H9 (cell line): Measurements from ENCODE around the gene CCBE1. TPM values are rescaled to one million over a fixed set of nuclear protein-coding genes. Genes with fewer than 3 reads are reported as not detected.

Experiments
- DNase-seq: peaks from one replicate; pipeline ENCODE4 v3.0.0-alpha.2; 2017
- H2AFZ ChIP-seq: one replicate; pipeline ENCODE4 v1.6.1; 2013; ENCODE audit warnings: mild to moderate bottlenecking, low read length, control low read depth, moderate library complexity
- H2AK5ac ChIP-seq: 2 replicates; pipeline ENCODE4 v1.6.1; 2013; ENCODE audit warnings: low read length, control low read depth, mixed read lengths; ENCODE audit not compliant: insufficient read length
- H2BK120ac ChIP-seq: one replicate; pipeline ENCODE4 v1.6.1; 2013; ENCODE audit warnings: low read depth, mild to moderate bottlenecking, low read length, control low read depth, inconsistent platforms; ENCODE audit not compliant: poor library complexity, severe bottlenecking
- H2BK12ac ChIP-seq: 2 replicates; pipeline ENCODE4 v1.6.1; 2013; ENCODE audit warnings: low read length, control low read depth, mixed read lengths, low read depth; ENCODE audit not compliant: insufficient read length
- H2BK15ac ChIP-seq: 2 replicates; pipeline ENCODE4 v1.6.1; 2013; ENCODE audit warnings: low read depth, low read length, control low read depth
- H2BK20ac ChIP-seq: one replicate; pipeline ENCODE4 v1.6.1; 2013; ENCODE audit warnings: low read depth, mild to moderate bottlenecking, low read length, control low read depth, inconsistent platforms; ENCODE audit not compliant: poor library complexity, severe bottlenecking
- H2BK5ac ChIP-seq: 2 replicates; pipeline ENCODE4 v1.6.1; 2013; ENCODE audit warnings: low read length, control low read depth, mixed read lengths; ENCODE audit not compliant: insufficient read length
- H3K14ac ChIP-seq: 2 replicates; pipeline ENCODE4 v1.6.1; 2013; ENCODE audit warnings: low read length, control low read depth; ENCODE audit not compliant: insufficient read depth
- H3K18ac ChIP-seq: 2 replicates; pipeline ENCODE4 v1.6.1; 2013; ENCODE audit warnings: low read depth, mild to moderate bottlenecking, mixed read lengths, low read length, control low read depth; ENCODE audit not compliant: insufficient read length
- H3K23ac ChIP-seq: 2 replicates; pipeline ENCODE4 v1.6.1; 2013; ENCODE audit warnings: low read length, control low read depth, mixed read lengths, low read depth; ENCODE audit not compliant: insufficient read length
- H3K23me2 ChIP-seq: 2 replicates; pipeline ENCODE4 v1.6.1; 2013; ENCODE audit warnings: low read depth, mild to moderate bottlenecking, mixed read lengths, low read length, control low read depth; ENCODE audit not compliant: insufficient read length, poor library complexity, severe bottlenecking
- H3K27ac ChIP-seq: 2 replicates; pipeline ENCODE4 v1.5.1; 2013; ENCODE audit warnings: low read length, control low read depth, mixed read lengths, low read depth; ENCODE audit not compliant: insufficient read length
- H3K27me3 ChIP-seq: 2 replicates; pipeline ENCODE4 v1.6.1; 2013; ENCODE audit warnings: low read length, control low read depth, inconsistent platforms; ENCODE audit not compliant: insufficient read depth
- H3K4ac ChIP-seq: 2 replicates; pipeline ENCODE4 v1.6.1; 2013; ENCODE audit warnings: low read depth, mild to moderate bottlenecking, control low read depth, inconsistent platforms, low read length, moderate library complexity
- H3K4me1 ChIP-seq: 2 replicates; pipeline ENCODE4 v1.6.1; 2013; ENCODE audit warnings: low read length, control low read depth, inconsistent platforms; ENCODE audit not compliant: insufficient read depth
- H3K4me2 ChIP-seq: 2 replicates; pipeline ENCODE4 v1.6.1; 2013; ENCODE audit warnings: low read length, control low read depth, mixed read lengths; ENCODE audit not compliant: insufficient read length, insufficient read depth
- H3K56ac ChIP-seq: 2 replicates; pipeline ENCODE4 v1.6.1; 2013; ENCODE audit warnings: low read depth, mild to moderate bottlenecking, mixed read lengths, low read length, control low read depth; ENCODE audit not compliant: insufficient read length
- H3K79me1 ChIP-seq: 2 replicates; pipeline ENCODE4 v1.6.1; 2013; ENCODE audit warnings: low read depth, mild to moderate bottlenecking, moderate library complexity, low read length, control low read depth, inconsistent platforms; ENCODE audit not compliant: insufficient read depth, poor library complexity, severe bottlenecking
- H3K79me2 ChIP-seq: 2 replicates; pipeline ENCODE4 v1.6.1; 2013; ENCODE audit warnings: low read length, control low read depth, inconsistent platforms; ENCODE audit not compliant: insufficient read depth
- H3K9ac ChIP-seq: 2 replicates; pipeline ENCODE4 v1.6.1; 2013; ENCODE audit warnings: low read length, control low read depth, mixed read lengths; ENCODE audit not compliant: insufficient read length; ENCODE audit errors: extremely low read depth
- H3K9me3 ChIP-seq: one replicate; pipeline ENCODE4 v1.6.1; 2013; ENCODE audit warnings: low read depth, low read length, inconsistent platforms; ENCODE audit not compliant: control insufficient read depth
- H3T11ph ChIP-seq: one replicate; pipeline ENCODE4 v1.6.1; 2013; ENCODE audit warnings: mild to moderate bottlenecking, low read length, control low read depth, inconsistent platforms
- H4K20me1 ChIP-seq: one replicate; pipeline ENCODE4 v1.6.1; 2013; ENCODE audit not compliant: control insufficient read depth, insufficient read length, insufficient read depth
- H4K5ac ChIP-seq: 2 replicates; pipeline ENCODE4 v1.6.1; 2013; ENCODE audit warnings: low read depth, mild to moderate bottlenecking, mixed read lengths, low read length, control low read depth; ENCODE audit not compliant: insufficient read length
- H4K8ac ChIP-seq: replicated peaks from 2 replicates; pipeline ENCODE4 v1.6.1; 2013; ENCODE audit warnings: low read length, control low read depth, mixed read lengths, low read depth; ENCODE audit not compliant: insufficient read length
- H4K91ac ChIP-seq: 2 replicates; pipeline ENCODE4 v1.6.1; 2013; ENCODE audit warnings: low read depth, mild to moderate bottlenecking, moderate library complexity, mixed read lengths, low read length, control low read depth; ENCODE audit not compliant: insufficient read length
- H3K27ac Mint-ChIP-seq, 3 experiments: 2 replicates in 2 of 3; 3 replicates in 1 of 3; pipeline ENCODE4 v1.8.0; 2020 to 2021; ENCODE audit warnings: mixed read lengths in 3 of 3, mild to moderate bottlenecking in 1 of 3, moderate library complexity in 1 of 3
- H3K27me3 Mint-ChIP-seq: 2 replicates; pipeline ENCODE4 v1.8.0; 2021; ENCODE audit warnings: low read depth, mild to moderate bottlenecking, moderate library complexity, mixed read lengths
- H3K36me3 Mint-ChIP-seq, 3 experiments: 2 replicates in 2 of 3; 3 replicates in 1 of 3; pipeline ENCODE4 v1.8.0; 2020 to 2021; ENCODE audit warnings: low read depth in 3 of 3, mixed read lengths in 3 of 3; ENCODE audit not compliant: insufficient read depth in 1 of 3
- H3K4me1 Mint-ChIP-seq, 2 experiments: 2 replicates each; pipeline ENCODE4 v1.8.0; 2020; ENCODE audit warnings: mixed read lengths in 2 of 2
- H3K4me3 Mint-ChIP-seq, 2 experiments: 2 replicates in 1 of 2; 3 replicates in 1 of 2; pipeline ENCODE4 v1.8.0; 2020 to 2021; ENCODE audit warnings: mild to moderate bottlenecking in 2 of 2, mixed read lengths in 2 of 2, moderate library complexity in 1 of 2
- H3K9me3 Mint-ChIP-seq, 2 experiments: 2 replicates in 1 of 2; 3 replicates in 1 of 2; pipeline ENCODE4 v1.8.0; 2020; ENCODE audit warnings: mild to moderate bottlenecking in 2 of 2, mixed read lengths in 2 of 2, moderate library complexity in 1 of 2
- CTCF ChIP-seq: fragments of 200-600 bp; sonication (generic); conservative IDR thresholded peaks from 3 replicates; pipeline ENCODE4 v1.8.0; 2021; ENCODE audit warnings: antibody characterized with exemption, mild to moderate bottlenecking
- WGBS: extraction: QIAGEN DNeasy Blood & Tissue Kit; methylation state at CpG from one replicate; pipeline ENCODE4 v1.1.7; 2013; ENCODE audit warnings: missing lambda C conversion rate, low lambda C conversion rate, mixed read lengths; ENCODE audit not compliant: insufficient read length; ENCODE audit errors: extremely low coverage; 5-methylcytosine and 5-hydroxymethylcytosine counted together
- total RNA-seq: library from RNA; stranded (reverse); gene quantifications from 2 replicates; pipeline ENCODE4 v1.2.1, GENCODE V29; 2021

Gene CCBE1
- total RNA-seq, 1 experiment from 2014 or later = 0.39 TPM

DNA sequence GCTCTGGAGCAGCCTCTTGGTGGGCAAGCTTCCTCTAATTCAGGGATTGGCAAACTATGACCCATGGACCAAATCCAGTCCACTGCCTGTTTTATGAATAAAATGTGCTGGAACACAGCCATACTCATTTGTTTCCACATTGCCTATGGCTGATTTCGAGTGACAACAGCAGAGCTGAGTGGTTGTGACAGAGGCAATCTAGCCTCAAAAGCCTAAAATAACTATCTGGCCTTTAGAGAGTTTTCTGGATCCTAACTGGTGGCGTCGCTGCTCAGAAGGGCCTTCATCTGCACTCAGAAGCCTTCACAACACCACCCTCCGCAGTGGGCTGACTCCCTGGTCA lies 147.1 kb downstream of the CCBE1 start:
- H3K9ac ChIP-seq = no peak overlapping the region
- H2BK5ac ChIP-seq = no peak overlapping the region
- H2BK20ac ChIP-seq = no peak overlapping the region
- no peak overlapping the region for H3K27ac ChIP-seq
- no peak for DNase-seq
- H2AK5ac ChIP-seq = no peak overlapping the region
- H2BK15ac ChIP-seq = no peak overlapping the region
- no peaks in the 10 kb centered on the region for H3K9me3 ChIP-seq
- WGBS = no CpG with 5 or more reads among the region's 4 CpGs
- H3K14ac ChIP-seq = no peak overlapping the region
- no peak overlapping the region for H3T11ph ChIP-seq
- H2BK12ac ChIP-seq = no peak overlapping the region
- H3K23me2 ChIP-seq = no peaks in the 10 kb centered on the region
- no peak overlapping the region for H3K18ac ChIP-seq
- H3K4me1 ChIP-seq = peaks cover 4% of the 10 kb centered on the region; the same call in 1 of the 2 replicates
- H3K79me1 ChIP-seq = no peaks in the 10 kb centered on the region
- H2AFZ ChIP-seq = no peak overlapping the region
- H4K91ac ChIP-seq = no peak overlapping the region
- Mint-ChIP-seq H3K27ac (peak overlapping the region in 1 of 3 experiments; percentile 18; a peak in 1 of 7 replicates), H3K4me3 (no peak overlapping the region), H3K27me3 (no peaks in the 10 kb centered on the region), H3K36me3 (no peaks in the 10 kb centered on the region), H3K4me1 (peaks cover 15% of the 10 kb centered on the region in 2 experiments), H3K9me3 (no peaks in the 10 kb centered on the region)
- no peak overlapping the region for H3K4me2 ChIP-seq
- H4K20me1 ChIP-seq = no peaks in the 10 kb centered on the region
- H3K27me3 ChIP-seq = no peaks in the 10 kb centered on the region
- H3K56ac ChIP-seq = no peak overlapping the region
- H2BK120ac ChIP-seq = no peak overlapping the region
- H3K79me2 ChIP-seq = no peaks in the 10 kb centered on the region
- no peak for TF ChIP-seq CTCF
- H3K23ac ChIP-seq = no peak overlapping the region
- no peak overlapping the region for H4K5ac ChIP-seq
- H4K8ac ChIP-seq = no peak overlapping the region
- no peak overlapping the region for H3K4ac ChIP-seq
